ENCODE results near the gene SMARCA4.

SMARCA4 gene

GRCh38 chr19:10960314-10961072, at the start of gene SMARCA4:
Gene SMARCA4 (plus strand): TSS chr19:10961030. CDS start chr19:10984152, 23,122 bp downstream.
- peaks cover 0 to 2% of the 10 kb centered on the region in 2 experiments; a peak in 2 of 3 replicates for H3K36me3 ChIP-seq (ENCODE audit: control insufficient read depth in 2 of 2, insufficient read depth in 1 of 2, low read length in 2 of 2)
- POLR2A ChIA-PET: interaction anchor here (1.0 to 1.5 kb wide), 2 partner anchors 11 to 19 kb away, joined by 4 read pairs; no protein-coding TSS in a partner anchor
- peaks cover 5% of the 10 kb centered on the region for H3K4me1 ChIP-seq (ENCODE audit: control insufficient read depth, insufficient read depth, low read length)
- peak within 1 kb of the TSS; percentile 67 for H3K4me3 ChIP-seq (ENCODE audit: low read depth, low read length)
- CTCF ChIA-PET: interaction anchor here (0.9 kb wide), 2 partner anchors 19 to 24 kb away, joined by 3 to 9 read pairs; no protein-coding TSS in a partner anchor
- peak within 1 kb of the TSS; percentile 94 for H3K27ac ChIP-seq (ENCODE audit: extremely low read depth, low read depth, low read length)
- H3K9me3 ChIP-seq (ENCODE audit: control insufficient read depth, insufficient read depth, low read depth, low read length): no peaks in the 10 kb centered on the region
- TF ChIP-seq ZXDB (tag by site-specific recombination; IDR thresholded peaks at IDR 0.05) (peak; percentile 77), KLF16 (tag by site-specific recombination; IDR thresholded peaks at IDR 0.05) (peak; percentile 86), YY2 (tag by site-specific recombination; IDR thresholded peaks at IDR 0.05) (0 out of 2 replicates have a peak, but pooled peaks have one; percentile 58), ZNF416 (tag by site-specific recombination; IDR thresholded peaks at IDR 0.05) (no peak), ZNF629 (tag by site-specific recombination; IDR thresholded peaks at IDR 0.05) (peak; percentile 58; the same call in 1 of the 2 replicates), REPIN1 (tag by site-specific recombination; IDR thresholded peaks at IDR 0.05; ENCODE audit: low read depth) (no peak), KLF17 (tag by site-specific recombination; IDR thresholded peaks at IDR 0.05) (peak; percentile 81; the same call in 1 of the 2 replicates), ZSCAN30 (tag by site-specific recombination; IDR thresholded peaks at IDR 0.05) (peak; percentile 36; the same call in 1 of the 2 replicates), PBX3 (CRISPR knock-in tag; IDR thresholded peaks at IDR 0.05) (no peak), TCF7L2 (IDR thresholded peaks at IDR 0.05; ENCODE audit: borderline replicate concordance, low read depth, low read length) (peak; percentile 41; the same call in 1 of the 2 replicates), KLF8 (tag by site-specific recombination; IDR thresholded peaks at IDR 0.05) (peak; percentile 91), ZFP37 (tag by site-specific recombination; IDR thresholded peaks at IDR 0.05) (peak; percentile 40; the same call in 1 of the 2 replicates), PRDM4 (tag by site-specific recombination; IDR thresholded peaks at IDR 0.05) (peak; percentile 47; the same call in 1 of the 2 replicates), KLF1 (tag by site-specific recombination; IDR thresholded peaks at IDR 0.05) (peak; percentile 63), ZNF518A (tag by site-specific recombination; conservative IDR thresholded peaks at IDR 0.05; ENCODE audit: low read depth) (peak; percentile 38; the same call in 1 of the 2 replicates), ZNF626 (tag by site-specific recombination; IDR thresholded peaks at IDR 0.05) (no peak), ZNF580 (tag by site-specific recombination; IDR thresholded peaks at IDR 0.05) (peak; percentile 50; the same call in 1 of the 2 replicates), ZNF10 (tag by site-specific recombination; IDR thresholded peaks at IDR 0.05) (peak; percentile 32; the same call in 1 of the 2 replicates), ZNF501 (tag by site-specific recombination; IDR thresholded peaks at IDR 0.05) (peak; percentile 83; the same call in 1 of the 2 replicates), SP2 (tag by site-specific recombination; IDR thresholded peaks at IDR 0.05) (peak; percentile 27), KLF9 (tag by site-specific recombination; IDR thresholded peaks at IDR 0.05; ENCODE audit: low read depth) (peak; percentile 78), KLF10 (tag by site-specific recombination; IDR thresholded peaks at IDR 0.05) (peak; percentile 32; the same call in 1 of the 2 replicates), ZNF19 (tag by site-specific recombination; IDR thresholded peaks at IDR 0.05; ENCODE audit: low read depth) (no peak), ZBTB6 (tag by site-specific recombination; IDR thresholded peaks at IDR 0.05) (no peak), ZEB2 (tag by site-specific recombination; IDR thresholded peaks at IDR 0.05) (peak; percentile 73)

All from HEK293 (cell line).